Superior temporal gyrus (tissue), 1 donor: ENCODE results near the gene SLC25A21.
"Not testable (repeated sequence)": the region's sequence is repeated elsewhere in the genome, so short reads cannot be mapped to it uniquely, and the experiment has no call there.

Source experiments
- DNase-seq: peaks from one replicate; pipeline ENCODE4 v3.0.0-alpha.2; 2016; ENCODE audit errors: extremely low spot score

The SLC25A21 gene

DNA sequence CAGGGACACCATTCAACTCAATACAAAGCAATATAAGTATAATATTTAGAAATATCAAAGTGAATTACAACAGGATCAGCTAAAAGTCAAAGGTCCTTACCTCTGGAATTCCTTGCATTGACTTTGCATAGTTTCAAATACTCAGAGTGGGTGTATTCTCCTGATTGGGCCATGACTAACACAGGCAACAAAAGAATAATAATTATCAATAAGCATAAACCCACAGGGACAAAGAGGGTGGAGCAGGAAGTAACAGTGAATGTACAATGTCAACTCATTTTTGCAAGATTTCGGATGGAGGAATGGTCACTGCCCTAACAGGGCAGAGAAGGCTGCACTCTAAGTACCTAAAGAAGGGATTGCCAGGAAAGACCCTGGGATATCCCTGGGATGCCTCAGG lies 303.3 kb downstream of the SLC25A21 start:
- DNase-seq = no peak

DNA sequence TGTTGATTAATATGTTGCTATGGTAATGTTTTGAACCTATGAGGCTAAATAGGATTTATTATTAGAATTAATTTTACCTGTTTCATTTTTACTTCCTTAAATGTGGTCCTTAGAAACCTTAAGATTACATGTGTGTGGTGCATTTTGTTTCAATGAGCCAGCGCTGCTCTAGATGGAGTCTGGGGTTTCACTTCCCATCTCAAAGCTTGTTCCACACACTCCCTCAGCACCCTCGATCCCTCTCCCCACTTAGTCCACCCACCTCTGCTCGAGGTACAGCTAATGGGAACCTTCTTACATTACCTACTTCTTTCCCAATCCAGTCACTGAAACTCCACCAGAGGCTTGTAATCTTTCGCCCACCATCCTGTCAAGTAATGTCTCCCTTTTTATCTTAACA lies 305.5 kb downstream of the SLC25A21 start:
- no peak for DNase-seq

DNA sequence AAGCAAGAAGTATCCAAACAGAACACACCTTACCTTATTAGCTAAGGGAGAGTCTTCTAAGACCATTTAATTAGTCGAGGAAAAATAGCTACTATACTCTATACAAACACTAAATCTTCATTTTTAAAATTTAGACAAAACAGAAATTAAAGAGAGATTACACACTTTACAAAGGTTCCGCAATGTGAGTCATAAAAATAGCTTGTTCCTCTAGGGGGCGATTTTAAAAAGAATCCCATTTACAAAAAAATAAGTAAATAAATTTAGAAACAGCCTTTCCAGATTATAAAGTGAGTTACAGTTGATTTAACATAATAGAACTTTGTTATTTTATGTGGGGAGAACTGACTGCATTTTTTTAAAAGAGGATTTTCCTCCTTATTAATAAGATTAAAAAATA lies 309.1 kb downstream of the SLC25A21 start:
- DNase-seq = no peak

DNA sequence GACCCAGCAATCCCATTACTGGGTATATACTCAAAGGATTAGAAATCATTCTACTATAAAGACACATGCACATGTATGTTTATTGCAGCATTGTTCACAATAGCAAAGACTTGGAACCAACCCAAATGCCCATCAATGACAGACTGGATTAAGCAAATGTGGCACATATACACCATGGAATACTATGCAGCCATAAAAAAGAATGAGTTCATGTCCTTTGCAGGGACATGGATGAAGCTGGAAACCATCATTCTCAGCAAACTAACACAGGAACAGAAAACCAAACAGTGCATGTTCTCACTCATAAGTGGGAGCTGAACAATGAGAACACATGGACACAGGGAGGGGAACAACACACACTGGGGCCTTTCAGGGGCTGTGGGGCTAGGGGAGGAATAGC lies 310.2 kb downstream of the SLC25A21 start:
- DNase-seq = not testable (repeated sequence)

DNA sequence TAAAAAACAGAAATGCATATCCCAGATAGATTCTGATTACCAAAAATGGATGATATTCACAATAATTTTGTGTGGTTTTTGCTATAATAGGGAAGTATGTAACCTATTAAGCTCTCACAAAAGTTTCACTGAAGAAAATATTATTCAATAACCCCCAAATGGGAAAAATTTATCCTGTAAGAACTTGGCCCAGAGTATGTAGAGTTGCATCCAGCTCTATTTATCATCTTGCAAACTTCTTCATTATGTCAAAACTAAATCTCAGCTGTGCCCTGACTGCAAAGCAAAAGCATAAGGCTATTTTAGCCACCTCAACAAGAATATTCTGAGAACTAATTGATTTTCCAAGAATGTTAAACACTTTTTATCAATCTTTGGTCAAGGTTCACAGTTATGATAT lies 311.6 kb downstream of the SLC25A21 start:
- no peak for DNase-seq

DNA sequence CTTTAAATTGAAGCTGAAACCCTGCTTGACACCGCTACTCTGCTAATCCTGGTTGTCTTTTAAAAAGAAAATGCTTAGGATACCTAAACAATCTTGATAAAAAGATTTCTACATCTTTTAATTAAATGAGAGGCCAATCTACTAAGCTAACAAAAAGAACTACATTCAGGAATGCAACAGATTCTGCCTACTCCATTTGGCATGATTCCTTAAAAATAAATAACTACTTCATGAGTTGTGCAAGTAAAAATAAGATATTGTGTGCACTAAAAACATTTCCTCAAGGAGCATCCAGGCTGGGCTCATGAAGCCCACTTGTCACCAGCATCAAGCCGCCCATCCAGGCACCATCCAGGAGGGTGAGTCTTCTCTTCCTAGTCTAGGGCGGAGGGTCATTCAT lies 313.3 kb downstream of the SLC25A21 start:
- DNase-seq = no peak

DNA sequence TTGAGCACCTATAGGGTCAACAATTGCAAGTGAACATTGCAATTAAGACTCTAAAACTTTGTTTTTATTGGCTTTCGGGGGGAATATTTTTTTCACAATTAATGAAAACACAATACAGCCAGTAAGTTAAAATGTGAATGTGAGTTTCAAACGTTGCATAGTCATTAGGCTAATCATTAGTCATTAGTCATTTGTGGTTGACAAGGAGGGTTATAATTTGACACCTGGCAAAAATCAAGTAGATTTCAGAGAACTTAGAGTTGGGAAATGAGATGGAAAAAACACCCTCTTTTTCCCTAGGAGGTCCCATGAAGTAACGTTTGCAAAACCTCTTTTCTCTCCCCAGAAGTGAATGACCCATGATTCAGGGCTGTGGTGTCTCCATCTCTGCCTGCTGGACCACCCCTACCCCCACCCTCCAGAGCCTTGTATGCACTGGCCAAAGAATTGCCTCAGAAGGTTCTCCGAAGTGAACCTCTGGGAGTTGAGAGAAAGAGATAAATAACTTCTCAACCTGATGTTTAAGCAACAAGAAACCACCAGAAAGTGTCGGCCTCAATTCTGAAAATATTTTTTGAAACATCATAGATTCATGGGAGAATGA lies 314.5 kb downstream of the SLC25A21 start:
- no peak for DNase-seq

DNA sequence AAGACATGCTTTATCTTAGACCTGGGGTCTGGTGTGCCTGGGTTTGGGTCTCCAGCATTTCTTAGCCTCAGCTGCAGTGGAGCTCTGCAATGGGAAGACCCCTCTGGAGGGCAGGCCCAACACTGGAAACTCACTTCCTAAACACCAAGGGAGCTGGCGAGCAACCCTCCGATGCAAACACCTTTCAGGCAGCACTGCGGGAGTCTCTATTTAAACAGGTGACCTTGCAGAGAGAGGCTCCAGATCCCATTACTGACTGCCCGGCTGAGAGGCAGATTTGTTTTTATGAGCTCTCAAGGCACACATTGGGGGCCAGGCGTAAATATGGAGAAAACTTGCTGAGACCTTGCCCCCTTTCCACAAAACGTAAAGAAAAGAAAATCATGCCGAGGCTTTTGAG lies 315.3 kb downstream of the SLC25A21 start:
- DNase-seq = no peak

DNA sequence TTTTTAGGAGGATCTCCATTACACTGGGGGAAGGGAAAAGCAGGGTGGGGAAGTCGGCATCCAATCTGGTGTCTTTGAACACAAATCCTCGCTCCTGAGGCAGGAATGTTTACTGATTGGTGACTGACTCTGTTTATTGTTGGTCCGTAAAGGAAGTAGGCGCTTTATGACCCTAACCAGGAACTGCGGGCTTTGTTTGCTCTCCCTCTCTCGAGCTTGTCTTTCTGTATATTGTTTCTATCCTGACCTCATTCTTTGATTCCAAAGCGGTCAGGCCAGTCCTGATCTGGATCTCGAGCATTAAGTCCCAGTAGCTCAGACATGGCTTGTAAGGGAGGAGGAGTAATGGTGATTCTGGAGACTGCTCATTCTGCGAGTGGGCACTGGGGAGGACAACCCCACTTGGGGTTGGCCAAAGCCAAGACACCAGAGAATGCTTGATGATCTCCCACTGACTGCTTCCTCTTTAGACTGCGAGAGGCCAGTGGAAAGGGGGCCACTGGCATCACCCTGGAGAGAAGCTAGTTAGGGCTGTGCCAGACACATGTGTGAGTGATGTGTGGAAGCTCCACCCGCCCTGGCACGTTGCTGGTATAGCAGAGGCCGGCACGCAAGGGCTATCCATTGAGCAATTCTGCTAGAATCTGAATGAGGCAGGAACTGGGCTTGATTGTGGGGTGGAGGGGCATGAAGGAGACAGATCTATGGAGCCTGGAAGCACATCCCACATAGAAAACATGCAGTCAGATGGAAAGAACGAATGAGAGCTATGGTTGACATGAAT lies 316.1 kb downstream of the SLC25A21 start:
- no peak for DNase-seq

DNA sequence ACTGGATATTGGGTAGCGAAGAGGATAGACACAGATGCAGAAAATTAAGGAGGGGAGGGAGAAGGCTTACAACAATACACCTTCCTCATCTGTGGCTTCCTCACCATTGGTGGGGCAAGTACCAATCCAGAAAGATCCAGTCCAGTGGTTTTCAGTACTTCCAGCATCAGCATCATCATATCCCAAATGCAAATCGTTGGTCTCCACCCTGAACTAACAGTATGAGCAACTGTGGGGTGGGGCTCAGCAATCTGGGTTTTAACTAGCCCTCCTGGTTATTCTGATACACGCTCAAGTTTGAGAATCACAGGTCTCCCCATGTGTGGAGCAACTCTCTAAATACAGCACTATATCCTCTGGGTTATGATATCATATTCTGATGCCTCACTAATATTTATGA lies 317.0 kb downstream of the SLC25A21 start:
- DNase-seq = no peak

DNA sequence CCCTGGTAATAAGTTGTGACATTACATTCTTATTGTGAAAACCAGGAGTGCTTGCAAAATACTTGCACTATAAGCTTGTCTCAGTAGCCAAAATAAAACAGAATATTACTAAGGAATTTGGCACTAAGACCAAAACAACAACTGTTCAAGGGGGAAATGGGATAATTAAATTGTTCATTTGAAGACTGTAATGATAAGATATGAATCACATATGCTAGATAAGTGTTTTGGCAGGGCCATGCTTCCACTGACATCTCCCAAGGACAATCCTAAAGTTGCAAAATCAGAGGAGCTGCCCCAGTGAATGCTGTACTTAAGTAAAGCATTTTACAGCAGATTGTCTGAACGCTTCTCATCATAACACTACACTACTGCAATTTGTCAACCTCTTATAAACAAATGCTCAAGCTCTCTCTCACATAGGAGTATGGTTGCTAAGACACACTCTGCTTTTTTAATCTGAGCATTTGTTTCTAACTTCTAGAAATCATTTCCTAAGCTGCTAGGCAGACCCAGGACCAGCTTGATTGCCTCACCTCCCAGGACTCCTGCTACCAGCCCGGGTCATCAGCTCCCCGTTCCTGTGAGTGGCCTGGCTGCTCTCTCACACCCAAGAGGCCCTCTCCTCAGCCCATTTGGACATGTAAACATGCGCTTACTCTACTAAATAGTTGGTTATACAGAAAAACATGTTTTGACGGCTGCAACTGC lies 319.3 kb downstream of the SLC25A21 start:
- DNase-seq = peak; percentile 13

DNA sequence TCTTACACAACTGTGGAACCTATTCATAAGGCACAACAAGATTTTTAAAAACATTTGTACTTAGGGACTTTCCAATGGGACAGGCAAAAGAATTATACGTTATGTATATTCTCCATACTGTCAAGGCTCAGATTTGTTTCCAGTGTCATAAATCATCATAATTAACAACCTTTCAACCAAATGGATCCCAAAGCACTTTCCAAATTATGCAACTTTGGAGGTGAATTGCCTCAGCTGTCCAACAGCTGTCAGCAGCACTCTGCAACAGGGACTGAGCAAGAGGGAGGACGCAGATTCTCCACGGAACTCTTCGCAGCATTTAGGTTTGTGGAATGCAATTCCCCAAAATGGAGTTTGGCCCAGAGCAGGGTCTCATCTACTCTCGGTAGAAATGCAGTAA lies 324.2 kb downstream of the SLC25A21 start:
- no peak for DNase-seq

DNA sequence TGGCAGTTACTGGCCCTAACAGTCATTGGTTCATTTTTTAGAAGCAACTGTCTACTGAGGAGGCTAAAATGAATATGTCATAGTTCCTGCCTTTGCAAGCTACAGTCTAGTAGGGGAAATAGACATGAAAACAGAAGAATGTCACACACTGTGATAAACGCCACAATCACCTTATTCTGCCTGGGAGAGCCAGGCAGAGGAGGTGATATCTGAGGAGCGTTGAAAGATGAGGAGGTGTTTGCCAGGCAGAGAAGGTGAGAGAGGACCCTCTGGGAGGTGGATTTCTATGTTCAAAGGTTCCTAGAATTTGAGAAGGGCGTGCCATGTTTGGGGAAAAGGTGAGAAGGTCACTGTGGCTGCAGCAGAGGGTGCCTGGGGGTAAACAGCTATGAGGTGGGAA lies 325.0 kb downstream of the SLC25A21 start:
- DNase-seq = no peak

DNA sequence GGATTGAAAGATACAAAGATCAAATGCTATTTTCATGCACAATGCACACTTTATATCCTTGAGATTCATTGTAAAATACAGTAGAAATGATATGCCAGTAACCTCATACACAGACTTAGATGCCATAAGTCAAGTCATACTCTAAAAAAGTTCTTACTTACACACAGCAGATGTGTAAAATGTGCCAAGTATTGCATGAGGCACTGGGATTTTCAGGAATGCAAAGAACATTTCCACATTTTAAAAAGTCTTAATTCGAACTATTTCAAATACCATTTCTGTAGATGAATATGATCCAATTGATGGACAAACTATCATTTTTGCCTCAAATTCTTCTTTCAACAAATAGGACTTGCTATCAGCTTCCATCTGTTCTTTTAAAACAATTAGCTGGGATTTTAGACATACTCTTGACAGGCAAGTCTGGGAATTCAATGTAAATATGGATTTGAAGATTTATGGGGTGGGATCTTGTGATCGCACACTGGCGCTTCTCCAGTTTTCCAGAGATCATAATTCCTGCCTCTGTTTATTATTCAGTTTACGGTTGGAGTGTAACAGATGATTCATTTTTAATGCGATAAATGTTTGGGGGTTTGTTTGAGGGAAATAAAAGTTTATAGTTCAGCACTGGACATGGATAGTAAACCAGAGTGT lies 326.9 kb downstream of the SLC25A21 start:
- no peak for DNase-seq

DNA sequence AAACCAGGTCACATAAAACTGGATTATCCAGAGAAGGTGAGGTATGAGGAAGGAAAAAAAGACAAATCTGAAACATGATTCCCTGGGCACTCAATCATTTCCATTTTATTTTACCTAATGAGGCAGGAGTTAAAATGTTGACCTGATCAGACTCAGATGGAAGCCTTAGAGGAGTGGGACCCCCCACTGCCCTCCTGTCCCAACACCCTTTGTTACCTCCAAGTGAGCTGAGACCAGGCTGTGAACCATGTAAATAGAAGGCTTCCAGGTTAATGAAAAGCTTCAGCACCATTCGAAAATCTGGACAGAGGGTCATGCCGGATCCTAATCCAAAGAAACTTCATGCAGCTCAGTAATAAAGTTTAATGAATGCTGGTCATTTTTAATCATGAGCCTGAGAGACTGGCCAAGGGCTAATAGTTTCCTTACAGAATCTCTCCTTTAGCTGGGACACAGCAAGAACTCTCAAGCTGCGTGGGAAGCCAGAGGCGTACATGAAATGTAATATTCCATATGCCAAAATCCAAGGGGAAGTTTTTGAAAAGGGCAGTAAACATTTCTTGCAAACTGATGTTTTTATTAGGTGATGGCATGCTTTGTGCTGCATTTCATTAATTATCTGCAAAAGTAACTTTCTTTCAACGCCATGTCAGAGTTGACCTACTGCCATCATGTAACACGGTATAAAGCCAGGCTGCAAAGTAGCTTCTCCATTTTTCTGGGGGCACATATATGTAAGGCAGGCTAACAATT lies 327.8 kb downstream of the SLC25A21 start:
- DNase-seq = no peak

DNA sequence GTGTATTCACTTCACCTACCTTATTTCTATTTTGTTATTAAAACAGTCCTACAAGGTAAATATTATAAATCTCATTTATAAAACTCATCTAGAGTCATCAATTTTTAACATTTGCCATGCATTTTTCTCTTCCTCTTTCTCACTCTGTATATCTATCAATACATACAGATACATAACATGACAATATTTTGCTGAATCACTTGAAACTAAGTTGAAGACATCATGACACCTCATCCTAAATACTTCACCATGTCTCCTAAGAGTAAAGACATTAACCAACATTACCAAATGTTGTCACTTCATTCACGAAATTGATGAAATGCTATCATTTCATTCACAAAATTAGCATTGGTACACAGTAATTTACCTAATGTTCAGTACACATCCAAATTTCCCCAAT lies 329.0 kb downstream of the SLC25A21 start:
- no peak for DNase-seq

DNA sequence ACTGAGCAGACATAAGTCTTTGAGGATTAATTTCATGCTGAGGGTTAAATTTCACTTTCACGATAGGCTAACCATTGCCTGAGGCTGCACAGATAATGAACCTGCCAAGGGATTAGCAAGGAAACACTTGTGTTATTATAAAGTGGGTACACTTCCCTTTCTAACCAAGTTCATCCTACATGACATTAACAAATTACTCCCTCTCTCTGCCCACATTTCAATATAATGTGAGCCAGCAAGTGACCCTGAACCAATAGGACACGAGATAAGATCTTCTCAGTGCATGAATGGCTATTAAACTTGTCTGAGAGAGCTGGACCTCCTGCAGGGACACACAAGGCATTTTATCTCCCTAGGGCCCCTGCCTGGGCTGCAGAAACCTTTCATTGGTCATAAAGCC lies 337.3 kb downstream of the SLC25A21 start:
- DNase-seq = no peak

DNA sequence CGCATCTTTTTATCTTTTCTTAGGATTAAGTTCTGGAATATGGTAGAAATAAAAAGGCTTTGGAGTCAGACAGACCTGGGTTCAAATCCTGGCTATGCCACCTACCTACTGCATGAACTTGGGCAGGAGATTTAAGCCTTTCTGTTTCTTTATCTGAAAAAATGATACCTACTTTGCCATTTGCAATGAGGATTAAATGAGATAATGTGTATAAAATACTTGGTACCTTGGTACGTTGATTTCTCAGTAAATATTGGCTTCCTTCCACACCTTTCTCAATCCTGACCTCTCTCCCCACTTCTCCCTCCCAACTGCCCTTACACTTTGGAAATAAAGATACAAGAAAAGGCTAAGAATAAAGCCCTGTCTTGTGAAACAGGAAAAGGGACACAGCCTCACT lies 338.1 kb downstream of the SLC25A21 start:
- DNase-seq = no peak

DNA sequence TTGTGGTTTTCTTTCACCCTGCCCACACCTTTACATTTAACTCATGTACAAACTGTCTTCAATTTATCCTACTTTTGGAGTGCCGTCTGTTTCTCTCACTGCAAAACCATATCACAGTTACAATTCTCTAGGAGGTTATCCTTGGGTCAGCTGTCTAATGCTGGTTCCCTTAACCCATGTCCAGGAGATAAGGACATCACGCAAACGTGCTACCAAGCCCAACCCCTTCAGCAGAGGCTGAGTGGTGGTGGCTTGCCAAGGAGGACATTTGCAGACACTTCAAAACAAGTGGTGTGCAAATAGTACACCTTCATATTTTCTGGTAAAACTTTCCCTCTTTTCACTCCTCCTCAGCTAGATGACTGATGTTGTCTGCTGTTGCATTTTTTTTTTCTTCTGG lies 342.9 kb downstream of the SLC25A21 start:
- DNase-seq = no peak

DNA sequence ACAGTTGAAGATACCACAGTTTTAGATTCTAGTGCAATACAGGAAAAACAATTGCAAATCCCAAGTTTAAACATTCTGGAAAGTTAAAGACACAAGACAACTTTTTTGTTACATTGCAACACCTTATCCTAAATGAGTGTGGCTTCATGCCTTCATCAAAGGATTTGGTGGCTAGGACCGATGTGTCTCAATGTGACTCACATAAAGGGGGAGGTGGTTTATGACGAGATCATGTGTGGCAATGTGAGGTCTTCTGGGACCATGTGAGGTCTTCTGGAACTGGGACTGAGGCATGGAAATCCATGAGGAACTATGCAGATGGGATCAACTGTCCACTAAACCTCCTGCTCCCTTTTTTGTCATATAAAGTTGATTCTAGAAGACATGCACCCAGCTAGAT lies 344.5 kb downstream of the SLC25A21 start:
- no peak for DNase-seq

DNA sequence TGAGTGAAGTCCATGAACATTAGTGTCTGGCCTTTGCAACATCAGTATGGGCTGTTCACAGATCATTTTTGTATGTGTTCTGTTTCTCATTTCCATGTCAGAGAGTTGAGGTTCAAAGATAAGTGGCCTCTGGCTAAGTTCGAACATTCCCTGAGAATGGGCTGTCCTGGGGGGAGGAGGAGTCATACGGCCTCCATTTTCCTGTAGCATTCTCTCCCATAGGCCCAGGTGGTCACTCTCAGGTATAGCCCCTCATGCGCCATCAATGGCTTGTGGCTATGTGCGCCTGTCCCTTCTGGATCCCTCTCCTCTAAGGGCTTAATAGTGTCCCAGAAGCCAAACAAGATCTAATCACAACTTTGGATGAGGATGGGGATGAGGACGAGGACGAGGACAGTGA lies 345.8 kb downstream of the SLC25A21 start:
- no peak for DNase-seq

DNA sequence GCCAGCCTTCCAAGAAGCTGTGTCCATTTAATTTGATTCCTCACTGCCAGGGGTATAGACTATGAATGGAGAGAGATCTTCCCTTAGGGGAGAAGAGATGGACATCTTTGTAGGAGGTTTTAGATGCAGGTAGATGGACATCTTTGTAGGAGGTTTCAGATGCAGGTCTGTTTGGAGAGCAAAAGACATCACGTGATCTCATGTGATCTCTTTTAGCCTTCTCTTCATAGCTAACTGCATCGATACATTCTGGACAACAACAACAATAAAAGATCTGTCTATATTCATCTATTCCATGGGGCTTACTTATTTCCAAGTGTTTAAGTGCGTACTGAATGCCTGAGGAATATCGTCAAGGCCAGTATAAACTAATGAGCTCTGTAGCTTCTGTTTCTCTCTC lies 347.6 kb downstream of the SLC25A21 start:
- no peak for DNase-seq
